Measurements from ENCODE around the gene ABTB2. TPM values are rescaled to one million over a fixed set of nuclear protein-coding genes. Genes with fewer than 3 reads are reported as not detected.

ABTB2 gene
- total and polyA plus RNA-seq, 9 of the 15 experiments (the other 6 are each of a cell fraction or from before 2014, with no cell fraction given): 0.03 to 0.18 (median 0.12) TPM; not detected in 2

- TF ChIP-seq REST (IDR thresholded peaks at IDR 0.05; ENCODE audit: borderline replicate concordance) (peak; percentile 21; the same call in 1 of the 2 replicates), REST (CRISPR knock-in tag; IDR thresholded peaks at IDR 0.05; ENCODE audit: low read depth) (no peak), TFAP4 (CRISPR knock-in tag; IDR thresholded peaks at IDR 0.05; ENCODE audit: borderline replicate concordance) (peak; percentile 98), HDAC1 (IDR thresholded peaks at IDR 0.05) (0 out of 4 replicates have a peak, but pooled peaks of 1 of the 2 experiments have one; percentile 25), NR2F6 (CRISPR knock-in tag; IDR thresholded peaks at IDR 0.05) (no peak), BCOR (IDR thresholded peaks at IDR 0.05) (0 out of 2 replicates have a peak, but pooled peaks have one; percentile 10), E2F6 (IDR thresholded peaks at IDR 0.05; ENCODE audit: borderline replicate concordance in 1 of 2, extremely low read depth in 1 of 2, insufficient read depth in 1 of 2, insufficient read length in 1 of 2, low read depth in 1 of 2, low read length in 1 of 2, poor library complexity in 1 of 2, severe bottlenecking in 1 of 2) (peak in 1 of 2 experiments; percentile 40), TBP (optimal IDR thresholded peaks at IDR 0.05; ENCODE audit: low read depth, low read length) (peak; percentile 18), SMAD3 (CRISPR knock-in tag; conservative IDR thresholded peaks at IDR 0.05) (no peak), SAP30 (IDR thresholded peaks at IDR 0.05; ENCODE audit: borderline replicate concordance, insufficient read depth, low read depth, low read length, poor library complexity, severe bottlenecking) (peak; percentile 9), NFYB (IDR thresholded peaks at IDR 0.05; ENCODE audit: extremely low read depth, insufficient read length) (peak; percentile 89), TAF1 (IDR thresholded peaks at IDR 0.05; ENCODE audit: control insufficient read depth, extremely low read depth, insufficient read depth, low read length, severe bottlenecking) (peak; percentile 12), TCFL5 (CRISPR knock-in tag; conservative IDR thresholded peaks at IDR 0.05) (no peak), DACH1 (IDR thresholded peaks at IDR 0.05; ENCODE audit: partially characterized antibody) (peak; percentile 58), ZBTB1 (CRISPR knock-in tag; IDR thresholded peaks at IDR 0.05; ENCODE audit: borderline replicate concordance, low read depth) (no peak), KDM2B (CRISPR knock-in tag; IDR thresholded peaks at IDR 0.05) (peak; percentile 97), ZNF778 (CRISPR knock-in tag; IDR thresholded peaks at IDR 0.05) (no peak), SP1 (CRISPR knock-in tag; IDR thresholded peaks at IDR 0.05) (peak; percentile 93)
Observed at GRCh38 chr11:34357701-34358257, at the start of gene ABTB2 (continued).

All from K562 (cell line).